T-helper 2 cell (primary cell): ENCODE measurements around the gene ACLY.
"Not testable (repeated sequence)": the region's sequence is repeated elsewhere in the genome, so short reads cannot be mapped to it uniquely, and the experiment has no call there.

Experiments
- DNase-seq, 5 experiments: peaks; one replicate each; pipeline versions ENCODE4 v3.0.0 to v3.0.0-alpha.2; 2012 to 2022

ACLY gene

DNA sequence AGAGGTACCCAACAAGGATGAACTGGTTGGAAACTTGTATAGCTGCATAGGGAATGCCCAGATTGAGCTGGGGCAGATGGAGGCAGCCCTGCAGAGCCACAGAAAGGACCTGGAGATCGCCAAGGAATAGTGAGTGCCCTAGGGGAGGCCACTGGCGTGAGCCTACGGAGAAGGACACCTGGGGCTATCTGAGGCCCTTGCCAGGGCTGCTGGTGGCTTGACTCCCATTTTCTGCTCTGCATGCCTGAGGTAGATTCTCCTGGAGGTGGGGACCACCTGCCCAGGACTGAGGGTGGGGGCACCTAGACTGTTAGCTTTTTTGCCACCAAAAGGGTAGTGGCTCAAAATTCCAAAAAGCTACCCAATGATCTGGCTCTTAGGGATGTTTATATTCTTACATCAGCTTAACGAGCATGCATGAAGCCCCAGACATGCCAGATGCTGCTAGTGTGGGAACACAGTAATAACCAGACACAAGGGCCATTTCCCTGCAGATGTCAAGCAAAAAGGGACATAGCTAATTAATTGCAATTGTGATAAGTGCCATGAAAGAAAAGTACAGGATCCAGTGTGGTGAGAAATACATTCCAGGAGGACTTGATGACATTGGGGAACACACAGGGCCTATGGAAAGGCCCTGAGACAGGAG is 20.4 kb upstream of the ACLY start:
- DNase-seq: no peak

DNA sequence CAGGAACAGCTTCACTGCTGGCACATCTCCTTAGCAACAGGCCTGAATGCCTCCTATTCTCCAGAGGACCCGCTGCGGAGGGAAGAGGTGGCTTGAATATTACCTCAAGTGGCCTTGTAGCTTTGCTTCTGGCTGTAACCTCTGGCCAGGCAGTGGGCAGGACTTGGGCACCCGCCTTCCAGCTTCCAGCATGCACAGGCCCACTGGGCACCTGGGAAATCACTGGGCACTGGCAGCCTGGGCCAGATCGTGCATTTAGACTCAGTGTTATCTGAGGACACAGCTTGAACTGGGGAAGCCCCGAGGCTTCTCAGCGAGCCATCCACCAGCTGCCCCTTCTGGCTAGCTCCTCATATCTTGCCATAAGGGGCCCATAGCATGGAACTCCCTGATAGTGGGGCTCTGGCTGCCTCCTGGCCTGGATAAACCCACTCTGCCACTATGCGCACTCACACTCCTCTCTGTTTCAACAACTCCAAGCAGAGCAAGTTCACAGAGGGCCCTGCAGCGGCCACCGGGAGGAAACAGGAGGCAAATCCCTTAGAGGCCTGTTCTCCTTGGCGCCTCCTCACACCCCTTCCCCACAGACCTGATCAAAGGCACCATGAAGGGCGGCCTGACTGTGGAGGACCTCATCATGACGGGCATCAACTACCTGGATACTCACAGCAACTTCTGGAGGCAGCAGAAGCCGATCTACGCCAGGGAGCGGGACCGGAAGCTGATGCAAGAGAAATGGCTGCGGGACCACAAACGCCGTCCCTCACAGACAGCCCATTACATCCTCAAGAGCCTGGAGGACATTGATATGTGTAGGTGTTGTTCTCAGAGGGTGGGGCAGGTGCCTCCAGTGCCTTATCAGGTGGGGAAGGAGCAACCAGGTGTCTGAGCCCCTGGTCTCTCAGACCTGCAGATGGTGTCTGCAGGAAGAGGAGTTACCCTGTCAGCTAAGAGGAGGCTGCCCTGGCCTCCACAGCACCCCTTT is 19.5 kb upstream of the ACLY start:
- DNase-seq: no peak

DNA sequence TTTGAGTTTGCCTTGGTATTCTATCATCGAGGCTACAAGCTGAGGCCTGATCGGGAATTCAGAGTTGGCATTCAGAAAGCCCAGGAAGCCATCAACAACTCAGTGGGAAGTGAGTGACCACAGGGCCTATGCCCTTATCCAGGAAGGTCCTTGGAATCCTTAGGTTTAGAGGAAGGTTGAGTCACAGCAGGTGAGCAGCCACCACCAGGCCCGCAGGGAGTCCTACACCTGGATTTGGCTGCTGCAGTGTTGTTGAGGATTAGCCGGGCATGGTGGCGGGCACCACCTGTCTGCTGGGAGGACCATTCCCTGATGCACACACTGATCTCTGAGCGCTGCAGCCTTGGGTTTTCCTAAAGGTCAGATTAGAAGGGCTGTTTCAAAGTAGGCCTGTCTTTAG is 16.9 kb upstream of the ACLY start:
- DNase-seq: no peak

DNA sequence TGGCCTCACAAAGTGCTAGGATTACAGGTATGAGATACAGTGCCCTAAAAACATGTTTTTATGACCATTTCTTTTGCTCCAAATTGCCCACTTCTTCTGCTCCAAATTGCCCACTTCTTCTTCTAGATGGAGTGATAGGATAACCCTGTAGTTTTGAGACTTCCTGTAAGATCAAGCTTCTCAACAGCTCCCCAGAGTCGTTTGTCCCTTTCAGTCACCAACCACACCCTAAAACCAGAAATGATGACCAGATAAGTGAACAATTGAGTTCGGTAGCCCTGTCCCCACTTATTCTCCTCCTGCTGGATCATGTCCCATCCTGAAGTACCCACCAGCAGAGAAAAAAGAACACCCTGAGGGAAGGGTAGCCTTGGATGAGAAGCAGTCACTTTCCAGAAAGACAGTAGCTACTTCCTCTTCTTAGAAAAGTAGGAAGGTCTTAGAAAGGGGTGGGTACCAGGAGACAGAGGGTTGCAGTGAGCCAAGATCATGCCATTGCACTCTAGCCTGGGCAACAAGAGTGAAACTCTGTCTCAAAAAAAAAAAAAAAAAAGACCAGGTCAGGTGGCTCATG is 14.2 kb upstream of the ACLY start:
- DNase-seq: peak in 1 of 5 experiments; percentile 43

DNA sequence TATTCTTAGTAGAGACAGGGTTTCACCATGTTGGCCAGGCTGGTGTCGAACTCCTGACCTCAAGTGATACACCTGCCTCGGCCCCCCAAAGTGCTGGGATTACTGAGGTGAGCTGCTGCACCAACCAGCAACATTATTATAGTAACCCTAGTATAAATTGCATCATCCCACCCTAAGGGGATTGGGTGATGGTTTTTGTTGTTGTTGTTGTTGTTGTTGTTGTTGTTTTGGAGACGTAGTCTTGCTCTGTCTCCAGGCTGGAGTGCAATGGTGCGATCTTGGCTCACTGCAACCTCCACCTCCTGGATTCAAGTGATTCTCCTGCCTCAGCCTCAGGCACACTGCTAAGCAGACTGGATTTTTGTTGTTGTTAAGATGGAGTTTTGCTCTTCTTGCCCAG is 13.0 kb upstream of the ACLY start:
- not testable (repeated sequence) for DNase-seq

DNA sequence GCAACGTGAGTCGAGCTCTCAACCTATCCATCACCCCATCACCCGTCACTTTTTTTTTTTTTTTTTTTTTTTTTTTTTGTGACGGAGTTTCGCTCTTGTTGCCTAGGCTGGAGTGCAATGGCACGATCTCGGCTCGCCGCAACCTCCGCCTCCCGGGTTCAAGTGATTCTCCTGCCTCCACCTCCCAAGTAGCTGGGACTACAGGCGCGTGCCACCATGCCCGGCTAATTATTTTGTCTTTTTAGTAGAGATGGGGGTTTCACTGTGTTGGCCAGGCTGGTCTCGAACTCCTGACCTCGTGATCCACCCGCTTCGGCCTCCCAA is 12.0 kb upstream of the ACLY start:
- not testable (repeated sequence) for DNase-seq

DNA sequence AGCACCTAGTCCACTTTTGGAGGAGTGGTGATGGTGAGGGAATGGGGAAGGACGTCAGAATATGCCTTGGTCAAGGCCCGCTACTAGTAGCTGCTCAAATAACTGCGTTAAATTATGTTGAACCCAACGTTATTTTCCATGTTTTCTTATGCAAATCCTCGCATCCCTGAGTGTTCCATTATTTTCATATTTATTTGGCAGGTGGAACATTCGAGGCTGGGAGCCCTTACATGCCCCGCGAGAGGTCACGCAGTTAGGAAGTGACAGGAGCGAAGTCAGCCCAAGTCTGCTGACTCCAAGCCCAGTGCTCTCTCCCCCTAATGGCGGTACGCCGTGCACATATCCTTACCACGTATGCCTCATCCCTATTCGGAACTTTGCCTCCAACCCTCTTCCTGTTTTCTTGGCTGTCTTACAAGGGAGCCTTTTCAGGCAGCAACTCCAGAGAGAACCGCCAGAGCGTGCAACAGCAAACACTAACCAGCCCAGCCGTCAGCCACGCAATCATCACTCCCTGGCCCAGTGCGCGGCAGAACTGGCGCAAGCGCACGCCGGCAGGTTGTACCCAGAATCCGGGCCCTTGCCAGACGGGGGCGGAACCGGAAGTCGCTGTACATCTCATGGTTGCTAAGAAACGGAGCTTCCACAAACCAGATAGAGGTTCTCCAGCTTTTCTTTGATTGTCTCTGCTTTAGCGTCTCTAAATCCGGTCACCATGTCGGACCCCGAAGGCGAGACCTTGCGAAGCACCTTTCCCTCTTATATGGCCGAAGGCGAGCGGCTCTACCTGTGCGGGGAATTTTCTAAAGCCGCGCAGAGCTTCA is 11.5 kb upstream of the ACLY start, which contains the start of gene ODAD4:
Gene ODAD4, plus strand, starts transcription at position 609 of the 824 bp plus-strand sequence. Its CDS starts 107 bp downstream, at position 716.
- peak; percentile 89 to 97 (median 95) for DNase-seq

DNA sequence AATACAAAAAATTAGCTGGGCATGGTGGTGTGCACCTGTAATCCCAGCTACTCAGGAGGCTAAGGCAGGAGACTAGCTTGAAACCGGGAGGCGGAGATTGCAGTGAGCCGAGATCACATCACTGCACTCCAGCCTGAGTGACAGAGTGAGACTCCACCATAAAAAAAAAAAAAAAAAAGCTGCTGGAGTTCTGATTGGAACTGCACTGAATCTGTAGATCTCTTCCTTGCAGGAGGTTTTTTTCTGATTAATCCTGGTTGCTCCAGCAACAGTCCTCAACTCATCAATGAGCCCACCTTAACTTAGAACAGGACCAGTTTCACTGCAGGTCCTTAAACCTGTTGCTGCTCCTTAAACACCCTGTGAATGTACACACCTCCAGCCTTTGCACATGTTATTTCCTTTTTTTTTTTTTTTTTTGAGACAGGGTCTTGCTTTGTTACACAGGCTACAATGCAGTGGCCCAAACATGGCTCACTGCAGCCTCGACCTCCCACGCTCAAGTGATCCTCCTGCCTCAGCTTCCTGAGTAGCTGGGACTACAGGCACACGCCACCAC is 10.0 kb upstream of the ACLY start:
- peak in 1 of 5 experiments; percentile 25 for DNase-seq

DNA sequence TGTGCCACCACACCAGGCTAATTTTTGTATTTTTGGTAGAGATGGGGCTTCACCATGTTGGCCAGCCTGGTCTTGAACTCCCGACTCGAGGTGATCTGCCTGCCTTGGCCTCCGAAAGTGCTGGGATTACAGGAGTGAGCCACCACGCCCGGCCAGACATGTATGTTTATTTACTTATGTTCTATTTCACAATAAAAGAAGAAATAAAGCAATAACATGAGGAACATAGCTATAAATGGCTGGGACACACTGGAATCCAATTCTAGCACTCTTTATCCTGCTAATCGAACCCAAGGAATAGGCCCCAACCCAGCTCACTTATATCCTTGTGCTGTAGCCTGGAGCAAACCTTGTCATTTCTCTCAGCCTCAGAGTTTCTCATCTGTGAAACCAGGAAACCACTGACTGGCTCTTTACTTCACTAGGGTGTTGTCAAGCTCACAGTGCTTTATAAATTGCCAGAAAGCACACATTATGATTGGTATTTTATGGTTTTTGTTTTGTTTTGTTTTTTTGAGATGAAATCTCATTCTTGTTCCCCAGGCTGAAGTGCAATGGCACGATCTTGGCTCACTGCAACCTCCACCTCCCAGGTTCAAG is 7.3 kb upstream of the ACLY start:
- DNase-seq: peak in 1 of 5 experiments; percentile 70

DNA sequence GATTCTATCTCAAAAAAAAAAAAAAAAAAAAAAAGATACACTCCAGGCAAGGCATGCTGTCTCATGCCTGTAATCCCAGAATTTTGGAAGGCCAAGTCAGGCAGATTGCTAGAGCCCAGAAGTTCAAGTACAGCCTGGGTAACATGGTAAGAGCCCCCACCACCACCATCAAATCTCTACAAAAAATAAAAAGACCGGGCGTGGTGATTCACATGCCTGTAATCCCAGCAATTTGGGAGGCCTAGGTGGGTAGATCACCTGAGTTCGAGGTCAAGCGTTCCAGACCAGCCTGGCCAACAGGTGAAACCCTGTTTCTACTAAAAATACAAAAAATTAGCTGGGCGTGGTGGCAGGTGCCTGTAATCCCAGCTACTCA is 1.8 kb upstream of the ACLY start:
- no peak for DNase-seq

DNA sequence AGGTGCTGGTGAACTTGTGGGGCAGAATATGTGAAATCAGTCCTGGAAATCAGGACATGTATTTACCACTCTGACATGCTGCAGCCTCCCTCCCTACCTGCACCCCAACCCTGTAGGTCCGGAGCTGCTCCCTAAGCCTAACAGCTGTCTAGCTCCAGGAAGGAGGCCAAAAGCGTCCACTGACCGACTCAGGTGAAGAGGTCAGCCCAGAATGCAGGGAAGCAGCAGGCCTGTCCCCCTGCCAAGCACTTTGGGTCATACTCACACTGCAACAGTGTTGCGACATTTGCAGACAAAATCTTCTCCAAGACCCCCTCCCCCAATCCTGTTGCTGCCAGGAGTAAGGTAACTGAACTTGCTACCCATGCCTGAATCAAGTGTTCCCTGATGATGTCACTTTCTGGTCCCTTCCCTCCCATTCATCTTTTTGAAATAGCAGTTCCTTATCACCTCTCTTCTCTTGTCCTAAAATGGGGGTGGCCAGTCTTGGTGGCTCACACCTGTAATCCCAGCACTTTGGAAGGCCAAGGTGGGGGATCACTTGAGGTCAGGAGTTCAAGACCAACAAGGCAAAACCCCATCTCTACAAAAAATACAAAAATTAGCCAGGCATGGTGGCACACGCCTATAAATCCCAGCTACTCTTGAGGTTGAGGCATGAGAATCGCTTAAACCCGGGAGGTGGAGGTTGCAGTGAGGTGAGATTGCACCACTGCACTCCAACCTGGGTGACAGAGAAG is 1.3 kb upstream of the ACLY start:
- no peak for DNase-seq

DNA sequence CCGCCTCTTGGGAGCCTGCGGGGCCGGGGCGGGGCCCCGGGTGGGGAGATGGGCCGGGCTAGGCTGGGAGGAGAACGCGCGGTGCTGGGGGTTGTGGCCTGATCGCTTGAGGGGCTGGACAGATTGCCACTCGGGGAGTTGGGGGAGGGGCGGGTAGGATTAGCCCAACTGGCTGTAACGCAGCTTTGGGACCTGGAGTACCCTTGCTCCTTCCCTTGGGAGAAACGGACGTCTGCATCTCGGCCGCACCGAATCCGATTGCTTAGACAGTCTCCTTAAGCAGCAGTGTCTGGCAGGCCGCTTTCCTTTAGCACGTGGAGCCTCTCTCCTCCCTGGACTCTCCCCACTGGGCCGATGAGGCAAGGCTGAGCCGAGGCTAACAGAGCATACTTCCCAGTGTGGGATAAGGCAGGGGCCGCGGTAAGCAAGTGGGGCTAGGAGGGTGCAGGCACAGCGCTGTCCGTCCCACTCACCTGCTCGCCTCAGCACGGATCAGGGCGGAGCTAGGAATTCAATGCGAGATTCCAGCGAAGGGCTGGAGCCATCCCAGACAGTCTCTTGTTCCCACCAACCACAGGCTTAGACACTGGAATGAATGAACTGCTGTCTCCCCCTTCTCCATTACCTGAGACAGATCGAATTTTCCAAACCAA is 540 bp upstream of the ACLY start:
- DNase-seq: no peak

DNA sequence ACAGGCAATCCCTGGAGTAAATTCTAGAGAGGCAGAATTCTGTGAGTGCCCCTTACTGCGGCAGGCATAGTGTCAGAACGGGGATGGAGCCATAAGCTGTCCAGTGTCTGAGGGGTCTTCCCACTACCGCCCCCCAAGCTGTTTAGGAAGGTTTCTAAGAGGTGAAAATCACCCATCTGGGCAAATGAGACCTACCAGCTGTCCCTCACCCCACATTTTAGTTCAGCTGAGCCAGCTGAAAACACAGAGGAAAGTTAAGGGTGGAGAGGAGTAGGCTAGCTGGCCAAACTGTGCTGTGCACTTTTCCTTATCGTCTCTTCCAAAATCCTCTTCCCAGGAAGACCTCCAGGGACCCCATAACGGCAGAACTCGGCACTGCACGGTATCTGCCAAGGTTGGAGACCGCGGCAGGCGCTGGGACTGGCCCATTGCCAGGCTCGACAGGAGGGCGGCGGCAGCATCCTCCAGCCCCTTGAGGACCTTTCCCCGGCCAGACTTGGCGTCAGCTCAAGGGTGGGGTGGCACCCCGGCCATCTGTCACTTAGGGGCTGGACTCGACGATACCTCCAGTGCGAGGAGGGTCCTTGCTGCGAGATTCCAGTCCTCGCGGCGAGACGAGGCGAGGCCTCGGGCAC is 955 bp downstream of the ACLY start:
- peak in 2 of 5 experiments; percentile 26 to 46 for DNase-seq

DNA sequence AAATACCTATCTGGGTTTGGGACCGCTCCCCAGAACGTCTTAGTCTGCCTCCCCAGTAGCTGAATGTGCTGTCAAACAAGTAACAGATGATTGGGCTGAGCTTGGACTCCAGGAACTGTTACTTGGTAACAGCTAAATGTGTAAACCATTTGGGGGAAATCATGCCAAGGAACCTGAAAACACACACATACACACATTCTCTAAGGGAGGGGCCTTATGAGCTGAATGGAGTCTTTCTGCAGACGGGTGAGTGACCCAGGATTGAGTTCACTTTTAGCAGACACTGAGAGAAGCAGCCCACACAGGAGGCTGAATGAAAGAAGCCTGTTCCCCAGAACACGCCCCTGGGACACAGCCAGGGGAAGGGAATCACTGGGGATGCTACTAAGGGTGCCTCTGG is 1.6 kb downstream of the ACLY start:
- peak in 1 of 5 experiments; percentile 26 for DNase-seq

DNA sequence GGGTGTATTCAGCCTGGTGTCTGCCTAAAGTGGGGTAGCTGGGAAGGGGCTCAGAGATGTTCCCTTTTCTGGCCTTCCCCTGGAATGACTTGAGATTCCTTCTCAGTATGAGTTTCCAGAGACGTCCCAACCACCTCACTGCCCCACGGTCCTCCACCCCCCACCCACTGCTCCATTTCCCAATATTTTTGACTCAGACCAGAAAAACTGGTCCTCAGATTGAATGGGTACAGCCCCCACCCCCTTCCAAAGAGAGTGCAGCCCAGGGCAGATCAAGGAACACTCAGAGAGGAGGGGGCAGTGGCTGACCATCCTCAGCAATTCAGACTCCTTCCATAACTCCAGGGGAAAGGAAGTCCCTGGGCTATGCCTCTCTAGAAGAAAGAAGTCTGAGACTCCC is 3.2 kb downstream of the ACLY start:
- DNase-seq: no peak

DNA sequence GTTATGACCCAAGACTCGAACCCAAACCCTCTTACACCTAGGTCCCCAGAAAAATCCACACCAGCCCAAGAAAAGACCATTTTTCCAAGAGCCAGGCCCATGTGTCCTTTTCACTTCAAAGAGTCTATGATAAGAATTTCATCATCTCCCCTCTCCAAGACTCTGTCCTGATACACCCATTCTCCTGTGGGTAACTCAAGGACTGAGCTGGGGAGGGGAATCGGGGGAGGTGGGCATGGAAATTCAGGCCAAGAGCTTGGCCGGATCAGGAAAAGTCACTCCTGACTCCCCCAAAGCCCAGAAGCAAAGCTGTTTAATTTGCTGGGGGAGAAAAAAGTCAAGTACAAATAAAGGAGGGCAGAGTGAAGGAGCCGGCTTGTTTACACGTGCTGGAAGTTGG is 3.7 kb downstream of the ACLY start:
- DNase-seq: no peak

DNA sequence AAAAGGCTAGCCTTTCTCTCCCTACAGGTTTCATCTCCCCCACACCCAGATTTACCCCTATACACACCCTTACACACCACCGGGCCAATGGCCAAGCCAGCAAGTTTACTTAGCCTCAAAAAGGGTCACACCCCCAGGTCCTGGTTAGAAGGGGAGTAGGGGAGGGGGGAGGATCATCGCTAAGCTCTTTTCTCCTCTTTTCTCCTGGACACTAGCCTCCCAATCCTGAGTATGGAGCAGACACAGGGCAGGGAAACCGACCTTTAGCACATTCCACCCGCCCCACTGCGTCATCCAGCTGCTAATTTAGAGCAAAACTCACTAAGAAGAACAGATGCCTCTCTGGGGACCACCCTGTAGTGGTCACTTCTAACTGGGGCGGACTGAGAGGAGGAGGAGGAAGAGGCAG is 4.4 kb downstream of the ACLY start:
- no peak for DNase-seq

DNA sequence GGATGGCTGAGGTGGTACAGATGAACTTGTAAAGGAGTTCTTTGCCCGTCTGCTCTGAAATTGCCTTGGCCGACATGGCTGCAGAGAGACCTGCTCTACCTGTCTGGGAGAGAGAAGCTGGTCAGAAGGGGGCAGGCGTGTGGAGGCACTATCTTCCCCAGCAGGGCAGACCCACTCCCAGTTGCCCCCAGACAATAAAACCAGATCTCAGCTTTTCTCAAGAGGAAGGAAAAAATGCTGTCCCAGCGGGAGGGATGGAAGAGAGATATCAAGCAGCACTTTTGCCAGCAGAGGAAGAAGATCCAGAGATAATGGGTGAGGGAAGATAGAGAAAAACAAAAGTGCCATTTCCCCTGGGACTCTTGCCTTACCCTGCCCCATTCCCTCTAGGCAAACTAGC is 5.0 kb downstream of the ACLY start:
- no peak for DNase-seq

DNA sequence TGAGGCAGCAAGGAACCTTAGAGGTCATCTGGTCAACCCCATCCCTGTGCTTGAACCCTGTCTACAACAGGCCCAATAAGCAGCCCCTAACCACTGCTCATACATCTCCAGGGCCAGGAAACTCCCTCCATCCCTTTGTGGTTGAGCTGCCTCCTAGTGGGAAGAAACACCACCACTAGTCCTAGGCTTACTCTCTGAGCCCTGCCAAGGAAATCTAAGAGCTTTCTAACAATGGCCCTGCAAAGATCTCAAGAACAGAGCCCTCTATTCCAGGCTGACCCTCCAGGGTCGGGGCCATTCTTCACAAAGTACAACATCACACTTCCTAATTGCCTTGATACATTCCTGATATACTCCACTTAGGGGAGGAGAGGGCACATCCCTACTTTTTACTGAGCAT is 5.8 kb downstream of the ACLY start:
- DNase-seq: no peak

DNA sequence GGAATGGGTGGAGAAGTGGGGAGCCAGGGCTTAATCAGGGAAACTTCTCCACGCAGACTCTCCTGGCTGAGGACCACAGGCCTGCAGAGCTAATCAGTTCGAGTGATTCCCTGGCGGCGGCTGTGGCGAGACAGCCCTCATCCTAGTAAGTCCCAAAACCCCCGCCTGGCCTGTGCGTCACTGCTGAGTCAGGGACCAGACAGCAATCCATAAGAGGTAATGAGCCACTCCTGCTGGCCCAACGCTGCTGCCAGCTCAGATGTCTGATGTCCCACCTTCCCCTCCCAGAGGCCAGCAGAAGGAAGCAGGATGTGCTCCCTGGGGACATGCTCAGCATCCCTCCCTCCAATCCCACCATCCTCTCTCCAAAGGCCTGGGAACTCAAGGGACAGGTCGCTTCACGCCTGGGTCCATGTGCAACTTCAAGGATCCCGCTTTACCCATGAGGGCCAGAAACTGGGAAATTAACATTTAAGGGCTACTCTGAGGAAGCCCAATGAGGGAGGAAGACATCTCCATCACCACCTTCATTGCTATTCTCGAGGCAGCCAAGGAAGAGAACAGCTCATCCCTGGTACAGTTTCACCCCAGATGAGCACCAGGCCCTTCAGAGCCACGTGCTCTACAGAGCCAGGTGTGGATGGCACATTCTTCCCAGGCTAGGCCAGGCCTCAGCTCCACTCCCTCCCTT is 7.9 kb downstream of the ACLY start:
- DNase-seq: no peak
